ENCODE measurements around the gene RFTN1.

Gene RFTN1, protein sequence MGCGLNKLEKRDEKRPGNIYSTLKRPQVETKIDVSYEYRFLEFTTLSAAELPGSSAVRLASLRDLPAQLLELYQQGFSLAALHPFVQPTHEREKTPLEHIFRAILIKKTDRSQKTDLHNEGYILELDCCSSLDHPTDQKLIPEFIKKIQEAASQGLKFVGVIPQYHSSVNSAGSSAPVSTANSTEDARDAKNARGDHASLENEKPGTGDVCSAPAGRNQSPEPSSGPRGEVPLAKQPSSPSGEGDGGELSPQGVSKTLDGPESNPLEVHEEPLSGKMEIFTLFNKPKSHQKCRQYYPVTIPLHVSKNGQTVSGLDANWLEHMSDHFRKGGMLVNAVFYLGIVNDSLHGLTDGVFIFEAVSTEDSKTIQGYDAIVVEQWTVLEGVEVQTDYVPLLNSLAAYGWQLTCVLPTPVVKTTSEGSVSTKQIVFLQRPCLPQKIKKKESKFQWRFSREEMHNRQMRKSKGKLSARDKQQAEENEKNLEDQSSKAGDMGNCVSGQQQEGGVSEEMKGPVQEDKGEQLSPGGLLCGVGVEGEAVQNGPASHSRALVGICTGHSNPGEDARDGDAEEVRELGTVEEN

DNA sequence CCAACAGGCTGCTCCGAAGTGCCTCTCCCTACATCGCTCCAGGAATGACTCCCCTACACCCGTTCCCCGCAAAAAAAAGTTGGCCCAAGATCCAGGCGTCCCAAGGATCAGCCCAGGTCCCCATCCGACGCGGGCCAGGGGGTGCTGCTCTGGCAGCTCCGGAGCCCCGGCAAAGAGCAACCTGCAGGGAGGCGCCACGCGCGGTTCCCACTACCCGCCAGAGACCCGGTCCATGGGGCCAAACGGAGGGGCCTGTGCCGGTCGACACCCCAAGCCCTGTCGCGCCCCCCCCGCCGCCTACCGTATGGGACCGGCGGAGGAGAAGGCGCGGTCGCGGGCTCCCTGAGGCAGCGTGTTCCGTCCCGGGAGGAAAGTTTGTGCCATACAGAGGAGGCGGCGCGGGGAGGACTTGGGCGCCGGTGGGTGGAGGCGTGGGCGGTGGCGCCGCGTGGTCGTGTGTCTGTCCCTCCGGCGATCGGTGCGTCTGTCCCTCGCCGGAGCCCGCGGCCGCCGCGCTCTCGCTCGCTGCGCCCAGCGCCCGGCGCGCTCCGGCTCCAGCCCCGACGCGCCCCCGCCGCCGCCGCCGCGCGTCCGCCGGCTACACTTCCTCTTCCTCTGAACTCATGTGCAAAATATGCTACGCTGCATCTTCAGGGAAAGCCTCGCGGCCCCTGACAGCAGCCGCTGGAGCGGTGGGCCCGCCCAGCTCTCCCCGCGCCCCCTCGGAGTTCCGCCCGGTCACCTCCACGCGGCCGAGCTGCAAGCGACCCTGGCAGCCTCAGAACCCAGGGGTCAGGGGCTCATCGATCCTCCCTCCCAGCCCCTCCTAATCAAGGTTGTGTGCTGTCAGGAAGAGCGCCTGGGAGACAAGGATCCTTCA is at the start of gene RFTN1:
Gene RFTN1 (minus strand): TSS at position 559 of the 880 bp plus-strand sequence. CDS start 19,830 bp downstream, outside the sequence.
- Histone ChIP-seq H3K36me3 (ENCODE audit: control insufficient read depth, insufficient read depth, low read length) (no peaks in the 10 kb centered on the region), H3K9me3 (ENCODE audit: control insufficient read depth, insufficient read depth, low read length) (no peaks in the 10 kb centered on the region), H3K4me3 (ENCODE audit: low read depth, low read length) (peak within 1 kb of the TSS; percentile 87), H3K4me1 (ENCODE audit: control insufficient read depth, insufficient read depth, low read length) (peaks cover 6% of the 10 kb centered on the region), H3K27me3 (ENCODE audit: control insufficient read depth, insufficient read depth, low read length) (peaks cover 53% of the 10 kb centered on the region), H3K9ac (ENCODE audit: low read depth, low read length) (no peak within 1 kb of the TSS)

DNA sequence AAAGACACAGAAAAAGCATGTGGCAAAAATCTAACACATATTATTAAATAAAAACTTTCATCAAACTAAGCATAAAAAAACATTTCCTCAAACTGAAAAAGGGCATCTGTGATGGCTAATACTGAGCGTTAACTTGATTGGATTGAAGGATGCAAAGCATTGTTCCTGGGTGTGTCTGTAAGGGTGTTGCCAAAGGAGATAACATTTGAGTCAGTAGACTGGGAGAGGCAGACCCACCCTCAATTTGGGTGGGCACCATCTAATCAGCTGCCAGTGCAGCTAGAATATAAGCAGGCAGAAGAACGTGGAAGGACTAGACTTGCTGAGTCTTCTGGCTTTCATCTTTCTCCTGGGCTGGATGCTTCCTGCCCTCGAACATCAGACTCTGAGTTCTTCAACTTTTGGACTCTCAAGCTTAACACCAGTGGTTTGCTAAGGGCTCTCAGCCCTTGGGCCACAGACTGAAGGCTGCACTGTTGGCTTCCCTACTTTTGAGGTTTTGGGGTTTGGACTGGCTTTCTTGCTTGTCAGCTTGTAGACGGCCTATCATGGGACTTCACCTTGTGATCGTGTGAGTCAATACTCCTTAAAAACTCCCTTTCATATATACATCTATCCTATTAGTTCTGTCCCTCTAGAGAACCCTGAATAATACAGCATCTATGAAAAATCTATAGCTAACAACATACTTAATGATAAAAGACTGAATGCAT is 46.3 kb upstream of the RFTN1 start:
- Histone ChIP-seq H3K27me3 (ENCODE audit: control insufficient read depth, insufficient read depth, low read length) (no peaks in the 10 kb centered on the region), H3K9ac (ENCODE audit: low read depth, low read length) (no peak overlapping the region), H3K9me3 (ENCODE audit: control insufficient read depth, insufficient read depth, low read length) (no peaks in the 10 kb centered on the region), H3K4me1 (ENCODE audit: control insufficient read depth, insufficient read depth, low read length) (no peaks in the 10 kb centered on the region), H3K4me3 (ENCODE audit: low read depth, low read length) (no peak overlapping the region), H3K36me3 (ENCODE audit: control insufficient read depth, insufficient read depth, low read length) (no peaks in the 10 kb centered on the region)

DNA sequence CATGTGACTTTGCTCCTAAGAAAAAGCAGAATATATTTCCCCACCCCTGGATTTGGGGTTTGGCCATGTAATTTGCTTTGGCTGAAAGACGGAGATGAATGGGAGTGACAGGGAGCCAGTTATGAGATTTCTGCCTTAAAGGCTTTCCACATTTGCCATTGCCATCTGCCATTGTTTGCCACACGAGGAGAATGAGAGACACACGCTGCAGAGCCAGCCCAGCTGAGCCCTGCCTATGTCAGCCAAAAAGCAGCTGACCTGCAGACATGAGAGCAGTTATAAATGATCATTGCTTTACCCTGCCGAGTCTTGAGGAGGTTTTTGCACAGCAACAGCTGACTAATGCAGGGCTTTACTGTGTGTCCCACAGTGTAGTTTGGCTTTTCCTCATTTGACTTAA is 40.6 kb upstream of the RFTN1 start:
- Histone ChIP-seq H3K9ac (ENCODE audit: low read depth, low read length) (no peak overlapping the region), H3K27me3 (ENCODE audit: control insufficient read depth, insufficient read depth, low read length) (no peaks in the 10 kb centered on the region), H3K4me1 (ENCODE audit: control insufficient read depth, insufficient read depth, low read length) (no peaks in the 10 kb centered on the region), H3K9me3 (ENCODE audit: control insufficient read depth, insufficient read depth, low read length) (no peaks in the 10 kb centered on the region), H3K4me3 (ENCODE audit: low read depth, low read length) (no peak overlapping the region), H3K36me3 (ENCODE audit: control insufficient read depth, insufficient read depth, low read length) (no peaks in the 10 kb centered on the region)

DNA sequence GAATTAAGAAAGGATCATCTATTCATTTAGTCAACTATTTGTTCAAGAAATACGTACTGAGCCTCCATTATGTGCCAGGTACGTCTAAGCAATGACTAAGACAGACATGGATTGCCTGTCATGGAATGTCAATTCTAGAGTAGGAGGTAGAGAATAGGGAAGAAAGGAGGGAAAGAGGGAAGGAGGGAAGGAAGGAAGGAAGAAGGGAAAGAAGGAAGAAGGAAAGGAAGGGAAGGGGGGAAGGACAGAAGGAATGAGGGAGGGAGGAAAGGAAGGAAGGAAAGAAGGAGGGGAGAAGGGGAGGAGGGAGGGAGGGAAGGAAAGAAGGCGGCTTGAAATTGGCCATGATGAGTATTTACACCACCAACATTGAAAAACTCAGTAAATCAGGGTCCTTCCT is 39.3 kb upstream of the RFTN1 start:
- H3K9ac ChIP-seq (ENCODE audit: low read depth, low read length): no peak overlapping the region

DNA sequence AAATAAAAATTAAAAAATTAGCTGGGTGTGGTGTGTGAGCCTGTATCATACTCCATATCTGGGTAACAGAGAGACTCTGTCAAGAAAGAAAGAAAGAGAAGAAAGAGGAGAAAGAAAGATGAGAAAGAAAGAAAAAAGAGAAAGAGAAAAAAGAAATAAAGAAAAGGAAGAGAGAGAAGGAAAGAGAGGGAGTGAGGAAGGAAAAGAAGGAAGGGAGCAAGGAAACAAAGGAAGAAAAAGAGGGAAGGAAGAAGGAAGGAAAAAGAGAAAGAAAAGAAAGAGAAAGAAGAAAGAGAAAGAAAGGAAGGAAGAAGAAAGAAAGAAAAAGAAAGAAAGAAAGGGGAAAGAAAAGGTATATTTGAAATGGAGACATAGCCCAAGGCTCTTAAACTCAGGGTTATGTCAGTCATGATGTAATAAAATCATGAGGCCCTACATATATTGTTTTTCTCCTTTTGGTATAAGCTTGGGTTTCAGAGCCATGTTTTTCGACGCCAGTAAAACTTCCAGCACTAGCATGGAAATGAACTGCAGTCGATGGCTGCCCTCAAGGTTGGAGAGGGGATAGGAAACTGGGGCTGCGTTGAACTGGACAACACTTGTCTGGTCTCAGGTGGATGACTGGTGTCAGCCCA is 38.0 kb upstream of the RFTN1 start:
- H3K4me1 ChIP-seq (ENCODE audit: control insufficient read depth, insufficient read depth, low read length): no peaks in the 10 kb centered on the region
- H3K36me3 ChIP-seq (ENCODE audit: control insufficient read depth, insufficient read depth, low read length): no peaks in the 10 kb centered on the region
- H3K9me3 ChIP-seq (ENCODE audit: control insufficient read depth, insufficient read depth, low read length): no peaks in the 10 kb centered on the region
- no peaks in the 10 kb centered on the region for H3K27me3 ChIP-seq (ENCODE audit: control insufficient read depth, insufficient read depth, low read length)
- H3K4me3 ChIP-seq (ENCODE audit: low read depth, low read length): no peak overlapping the region
- H3K9ac ChIP-seq (ENCODE audit: low read depth, low read length): no peak overlapping the region

More for the DNA sequence above, 39.3 kb upstream of the RFTN1 start:
- Histone ChIP-seq H3K4me3 (ENCODE audit: low read depth, low read length) (no peak overlapping the region), H3K4me1 (ENCODE audit: control insufficient read depth, insufficient read depth, low read length) (no peaks in the 10 kb centered on the region), H3K36me3 (ENCODE audit: control insufficient read depth, insufficient read depth, low read length) (no peaks in the 10 kb centered on the region), H3K9me3 (ENCODE audit: control insufficient read depth, insufficient read depth, low read length) (no peaks in the 10 kb centered on the region), H3K27me3 (ENCODE audit: control insufficient read depth, insufficient read depth, low read length) (no peaks in the 10 kb centered on the region)

DNA sequence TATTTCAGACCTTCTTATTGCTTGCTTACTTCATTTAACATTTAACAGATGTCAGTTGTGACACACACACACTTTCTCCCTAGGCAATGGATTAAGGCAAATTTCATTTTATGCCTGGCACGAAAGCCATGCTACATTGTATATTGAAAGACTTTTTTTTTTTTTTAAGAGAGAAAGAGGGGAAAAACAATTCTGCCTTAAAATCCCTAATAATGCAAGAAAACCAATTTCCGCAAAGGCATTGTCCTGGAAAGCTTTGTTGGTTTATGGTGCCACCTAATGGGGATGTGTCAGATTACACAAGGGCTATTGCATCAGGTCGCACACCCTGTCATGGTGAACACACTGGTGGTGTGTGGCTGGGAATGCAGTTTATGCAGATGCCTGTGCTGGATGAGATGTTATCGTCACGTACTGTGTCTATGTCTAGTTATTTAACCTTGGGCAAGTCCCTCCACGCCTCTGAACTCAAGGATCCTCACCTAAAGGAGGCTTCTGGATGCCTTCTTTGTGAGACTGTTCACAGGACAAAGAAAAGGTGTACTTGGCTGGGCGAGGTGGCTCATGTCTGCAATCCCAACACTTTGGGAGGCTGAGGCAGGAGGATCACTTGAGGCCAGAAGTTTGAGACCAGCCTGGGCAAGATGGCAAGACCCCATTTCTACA is 37.3 kb upstream of the RFTN1 start:
- Histone ChIP-seq H3K9ac (ENCODE audit: low read depth, low read length) (no peak overlapping the region), H3K9me3 (ENCODE audit: control insufficient read depth, insufficient read depth, low read length) (no peaks in the 10 kb centered on the region), H3K4me3 (ENCODE audit: low read depth, low read length) (no peak overlapping the region), H3K27me3 (ENCODE audit: control insufficient read depth, insufficient read depth, low read length) (no peaks in the 10 kb centered on the region), H3K4me1 (ENCODE audit: control insufficient read depth, insufficient read depth, low read length) (peaks cover under 1% of the 10 kb centered on the region), H3K36me3 (ENCODE audit: control insufficient read depth, insufficient read depth, low read length) (no peaks in the 10 kb centered on the region)

DNA sequence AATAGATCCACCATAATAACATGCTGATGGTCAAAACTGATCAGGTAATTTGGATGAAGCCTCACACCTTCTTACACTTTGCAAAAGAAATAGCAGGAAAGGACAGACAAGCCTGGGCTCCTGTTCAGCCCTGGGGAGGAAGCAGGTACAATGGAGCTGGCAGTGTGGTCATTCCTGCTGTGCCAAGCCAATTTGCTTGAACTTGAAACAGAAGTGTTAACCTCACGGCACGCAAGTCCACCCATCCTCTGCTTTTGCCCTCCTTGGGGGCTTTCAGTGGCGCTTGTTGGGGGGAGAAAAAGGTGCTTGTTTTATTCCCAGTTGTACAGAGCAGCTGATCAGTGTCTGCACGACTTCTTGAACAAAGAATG is 36.8 kb upstream of the RFTN1 start:
- H3K4me1 ChIP-seq (ENCODE audit: control insufficient read depth, insufficient read depth, low read length): peaks cover 4% of the 10 kb centered on the region

DNA sequence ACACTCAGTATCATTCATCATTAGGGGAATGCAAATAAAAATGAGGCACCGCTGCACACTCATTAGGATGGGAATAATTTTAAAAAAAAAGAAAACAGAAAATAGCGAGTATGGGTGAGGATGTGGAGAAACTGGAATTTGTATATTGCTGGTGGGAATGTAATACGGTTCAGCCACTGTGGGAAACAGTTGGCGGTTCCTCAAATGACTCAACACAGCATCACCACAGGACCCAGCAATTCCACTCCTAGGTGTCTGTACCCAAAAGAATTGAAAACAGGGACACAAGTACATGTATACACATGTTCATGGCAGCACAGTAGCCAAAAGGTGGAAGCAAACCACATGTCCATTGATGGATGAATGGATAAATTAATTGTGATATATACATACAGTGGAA is 35.2 kb upstream of the RFTN1 start:
- H3K27me3 ChIP-seq (ENCODE audit: control insufficient read depth, insufficient read depth, low read length): no peaks in the 10 kb centered on the region
- no peak overlapping the region for H3K4me3 ChIP-seq (ENCODE audit: low read depth, low read length)
- no peaks in the 10 kb centered on the region for H3K9me3 ChIP-seq (ENCODE audit: control insufficient read depth, insufficient read depth, low read length)
- H3K9ac ChIP-seq (ENCODE audit: low read depth, low read length): no peak overlapping the region
- peaks cover 4% of the 10 kb centered on the region for H3K4me1 ChIP-seq (ENCODE audit: control insufficient read depth, insufficient read depth, low read length)
- H3K36me3 ChIP-seq (ENCODE audit: control insufficient read depth, insufficient read depth, low read length): no peaks in the 10 kb centered on the region

More for the DNA sequence above, 36.8 kb upstream of the RFTN1 start:
- no peaks in the 10 kb centered on the region for H3K27me3 ChIP-seq (ENCODE audit: control insufficient read depth, insufficient read depth, low read length)
- no peak overlapping the region for H3K9ac ChIP-seq (ENCODE audit: low read depth, low read length)
- H3K4me3 ChIP-seq (ENCODE audit: low read depth, low read length): no peak overlapping the region
- H3K36me3 ChIP-seq (ENCODE audit: control insufficient read depth, insufficient read depth, low read length): no peaks in the 10 kb centered on the region
- H3K9me3 ChIP-seq (ENCODE audit: control insufficient read depth, insufficient read depth, low read length): no peaks in the 10 kb centered on the region

DNA sequence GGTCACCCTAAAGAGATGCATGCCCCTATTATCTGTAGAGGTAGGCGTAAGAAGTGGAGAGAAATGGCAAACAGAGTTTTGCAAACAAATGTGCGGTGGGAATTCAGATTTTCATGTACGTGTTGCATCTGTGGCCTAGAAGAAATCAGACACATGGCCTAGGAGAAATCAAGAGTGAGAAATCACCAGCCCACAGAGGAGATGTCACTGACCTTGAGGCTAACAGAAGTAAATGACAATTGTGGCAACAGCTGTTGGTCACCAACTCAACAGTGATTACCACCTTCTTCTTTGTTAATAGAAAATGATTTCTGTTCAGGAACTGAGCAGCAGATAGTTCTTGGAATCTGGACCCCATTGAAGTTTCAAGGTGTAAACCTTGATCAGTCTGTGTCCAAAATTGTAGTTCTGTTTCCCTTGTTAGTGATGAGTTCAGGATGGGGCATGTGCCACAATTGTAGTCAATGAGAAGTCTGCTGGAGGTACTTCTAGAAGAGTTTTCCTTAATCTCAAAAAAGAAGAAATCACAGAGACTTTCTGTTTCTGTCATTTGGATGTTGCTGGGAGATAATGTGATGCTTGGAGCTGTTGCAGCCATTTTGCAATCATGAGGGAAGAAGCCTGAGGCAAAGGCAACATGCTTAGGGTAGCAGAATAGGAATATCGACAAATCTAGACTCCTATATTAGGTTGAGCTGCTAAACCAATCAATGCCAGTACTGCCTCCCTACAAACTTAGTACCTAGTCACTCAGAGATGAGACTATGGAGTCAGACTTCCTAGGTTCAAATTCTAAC is 34.3 kb upstream of the RFTN1 start:
- no peaks in the 10 kb centered on the region for H3K9me3 ChIP-seq (ENCODE audit: control insufficient read depth, insufficient read depth, low read length)
- H3K4me1 ChIP-seq (ENCODE audit: control insufficient read depth, insufficient read depth, low read length): peaks cover 4% of the 10 kb centered on the region
- no peak overlapping the region for H3K4me3 ChIP-seq (ENCODE audit: low read depth, low read length)
- no peaks in the 10 kb centered on the region for H3K36me3 ChIP-seq (ENCODE audit: control insufficient read depth, insufficient read depth, low read length)
- no peaks in the 10 kb centered on the region for H3K27me3 ChIP-seq (ENCODE audit: control insufficient read depth, insufficient read depth, low read length)
- no peak overlapping the region for H3K9ac ChIP-seq (ENCODE audit: low read depth, low read length)

Data from iPS-15b (cell line).